Calu3 (cell line): Measurements from ENCODE around the gene EXOSC5. TPM values are rescaled to one million over a fixed set of nuclear protein-coding genes. Genes with fewer than 3 reads are reported as not detected.

ENCODE experiments used
- Bru-seq: library from RNA; stranded (reverse); fragments of 400-500 nt; gene quantifications from one replicate; lab custom pipeline; 2021; lab: Mats Ljungman, UMichigan
- BruChase-seq, 2 experiments: library from RNA; stranded (reverse); fragments of 400-500 nt; gene quantifications; one replicate each; lab custom pipeline; 2021; lab: Mats Ljungman, UMichigan
- BruUV-seq: library from RNA; stranded (reverse); fragments of 400-500 nt; replicated peaks from 2 replicates; lab custom pipeline; 2021; lab: Mats Ljungman, UMichigan
- CTCF ChIA-PET: fragments of 300-600 bp; sonication (Branson Sonifier 250); formaldehyde crosslinking; loops from one replicate; lab custom pipeline; 2022; ENCODE audit warnings: antibody characterized with exemption; lab: Charles Lee
- DNase-seq: peaks from one replicate; pipeline ENCODE4 v3.0.0; 2022
- H3K27ac Mint-ChIP-seq: one replicate; pipeline ENCODE4 v1.8.0; 2022; ENCODE audit warnings: mixed read lengths; ENCODE audit not compliant: unreplicated experiment
- H3K27me3 Mint-ChIP-seq: one replicate; pipeline ENCODE4 v1.8.0; 2022; ENCODE audit warnings: mixed read lengths; ENCODE audit not compliant: unreplicated experiment
- H3K36me3 Mint-ChIP-seq: one replicate; pipeline ENCODE4 v1.8.0; 2022; ENCODE audit warnings: mild to moderate bottlenecking, moderate library complexity, mixed read lengths; ENCODE audit not compliant: insufficient read depth, unreplicated experiment
- H3K4me1 Mint-ChIP-seq: one replicate; pipeline ENCODE4 v1.8.0; 2022; ENCODE audit warnings: mild to moderate bottlenecking, low read depth, mixed read lengths; ENCODE audit not compliant: unreplicated experiment
- H3K4me3 Mint-ChIP-seq: one replicate; pipeline ENCODE4 v1.8.0; 2022; ENCODE audit warnings: mild to moderate bottlenecking, low read depth, moderate library complexity, mixed read lengths; ENCODE audit not compliant: unreplicated experiment
- H3K9me3 Mint-ChIP-seq: one replicate; pipeline ENCODE4 v1.8.0; 2022; ENCODE audit warnings: low read depth, mixed read lengths; ENCODE audit not compliant: unreplicated experiment
- CTCF ChIP-seq: fragments of 200-600 bp; IDR thresholded peaks from one replicate; pipeline ENCODE4 v1.8.0; 2022; ENCODE audit warnings: antibody characterized with exemption; ENCODE audit not compliant: unreplicated experiment
- intact Hi-C: fragments of 100-400 bp; cut with micrococcal nuclease; formaldehyde crosslinking; loops from one replicate; pipeline ENCODE4 v1.10.0; 2022; ENCODE audit not compliant: unreplicated experiment
- long read RNA-seq: library from polyadenylated mRNA; stranded (forward); transcript quantifications from one replicate; pipeline ENCODE4 v2.0.0, GENCODE V29; 2022
- total RNA-seq: library from RNA; stranded (reverse); gene quantifications from 2 replicates; pipeline ENCODE4 v1.2.3, GENCODE V29; 2022

Gene EXOSC5
- 44.7 and 49.5 TPM in 2 replicates for total RNA-seq
- percentile 62 among the genes with signal in this experiment for Bru-seq, nascent RNA
- BruChase-seq, experiment 1, labeled RNA remaining after a 6-hour chase, result percentile 60 among the genes with signal in this experiment
- percentile 48 among the genes with signal in this experiment for BruChase-seq, experiment 2, labeled RNA remaining after a 2-hour chase
- long read RNA-seq, transcript EXOSC5-201 (6 exons, 1,118 nt), result major isoform, 99 of 111 reads
- long read RNA-seq, partial matches to known transcripts, result 7 of 111 reads
- long read RNA-seq, other reads (novel, unspliced or antisense), result 5 of 111 reads

GRCh38 chr19:41397086-41398049 lies at the start of gene EXOSC5, which contains the start of gene BCKDHA:
EXOSC5 (minus strand) TSS chr19:41397359; CDS start chr19:41397328, 31 bp downstream.
BCKDHA (plus strand) TSS chr19:41397818; CDS start chr19:41397828, 10 bp downstream.
- Mint-ChIP-seq H3K4me1 (peaks cover 34% of the 10 kb centered on the region), H3K36me3 (peaks cover 23% of the 10 kb centered on the region), H3K9me3 (no peaks in the 10 kb centered on the region), H3K4me3 (peak within 1 kb of the TSS; percentile 99), H3K27ac (peak within 1 kb of the TSS; percentile 100), H3K27me3 (no peaks in the 10 kb centered on the region)
- TSS peak; percentile 87 for BruUV-seq
- CTCF ChIA-PET, result no interaction called here
- intact Hi-C loops, result no loop called here
- DNase-seq, result peak; percentile 99
- no peak for TF ChIP-seq CTCF

- no peaks in the 10 kb centered on the region for H3K36me3 Mint-ChIP-seq
- peaks cover 20% of the 10 kb centered on the region for H3K4me1 Mint-ChIP-seq
- peaks cover 49% of the 10 kb centered on the region for H3K27me3 Mint-ChIP-seq
- H3K9me3 Mint-ChIP-seq, result no peaks in the 10 kb centered on the region
- intact Hi-C loops, result no loop called here
- no peak for TF ChIP-seq CTCF
- H3K27ac Mint-ChIP-seq, result no peak overlapping the region
- CTCF ChIA-PET, result no interaction called here
- no peak for DNase-seq
- H3K4me3 Mint-ChIP-seq, result no peak overlapping the region
- no TSS peak for BruUV-seq
Measured at GRCh38 chr19:41445575-41445974, 48.4 kb upstream of the EXOSC5 start.

- H3K36me3 Mint-ChIP-seq, result no peaks in the 10 kb centered on the region
- intact Hi-C loops, result no loop called here
- DNase-seq, result no peak
- no peak for TF ChIP-seq CTCF
- peaks cover 13% of the 10 kb centered on the region for H3K4me1 Mint-ChIP-seq
- BruUV-seq, result no TSS peak
- CTCF ChIA-PET, result no interaction called here
- peaks cover 36% of the 10 kb centered on the region for H3K27me3 Mint-ChIP-seq
- no peaks in the 10 kb centered on the region for H3K9me3 Mint-ChIP-seq
- H3K4me3 Mint-ChIP-seq, result no peak overlapping the region
- H3K27ac Mint-ChIP-seq, result no peak overlapping the region
Measured at GRCh38 chr19:41443813-41444455, 46.8 kb upstream of the EXOSC5 start.
